ENCODE results near the gene KLF13.

KLF13 gene

GRCh38 chr15:31387479-31388118 is 61.0 kb downstream of the KLF13 start:
- DNase-seq = no peak

DNA sequence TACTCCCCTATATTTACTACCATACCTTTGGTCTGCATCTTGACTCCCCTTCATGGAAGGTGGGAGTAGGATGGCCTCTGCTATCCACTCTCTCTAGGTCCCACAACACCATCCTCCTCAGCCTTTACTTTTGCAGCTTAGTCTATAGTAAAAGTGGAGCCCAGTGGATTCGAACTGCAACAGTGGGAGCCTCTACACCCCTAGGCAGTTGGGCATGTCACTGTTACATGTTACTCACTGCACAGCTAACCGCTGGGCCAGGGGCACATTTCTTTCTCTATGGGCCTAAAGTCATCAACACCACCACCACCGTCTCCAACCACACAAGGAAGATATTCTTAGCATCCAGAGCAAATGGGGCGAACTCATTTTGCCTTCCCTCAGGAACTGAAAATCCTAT is 62.9 kb downstream of the KLF13 start:
- DNase-seq = no peak

- no peak for DNase-seq
Observed at GRCh38 chr15:31390029-31390428, 63.4 kb downstream of the KLF13 start.

- no peak for DNase-seq
Observed at GRCh38 chr15:31390777-31391486, 64.3 kb downstream of the KLF13 start.

- DNase-seq = no peak
Observed at GRCh38 chr15:31391687-31392671, 65.3 kb downstream of the KLF13 start.

GRCh38 chr15:31392761-31393401 is 66.2 kb downstream of the KLF13 start:
- no peak for DNase-seq

DNA sequence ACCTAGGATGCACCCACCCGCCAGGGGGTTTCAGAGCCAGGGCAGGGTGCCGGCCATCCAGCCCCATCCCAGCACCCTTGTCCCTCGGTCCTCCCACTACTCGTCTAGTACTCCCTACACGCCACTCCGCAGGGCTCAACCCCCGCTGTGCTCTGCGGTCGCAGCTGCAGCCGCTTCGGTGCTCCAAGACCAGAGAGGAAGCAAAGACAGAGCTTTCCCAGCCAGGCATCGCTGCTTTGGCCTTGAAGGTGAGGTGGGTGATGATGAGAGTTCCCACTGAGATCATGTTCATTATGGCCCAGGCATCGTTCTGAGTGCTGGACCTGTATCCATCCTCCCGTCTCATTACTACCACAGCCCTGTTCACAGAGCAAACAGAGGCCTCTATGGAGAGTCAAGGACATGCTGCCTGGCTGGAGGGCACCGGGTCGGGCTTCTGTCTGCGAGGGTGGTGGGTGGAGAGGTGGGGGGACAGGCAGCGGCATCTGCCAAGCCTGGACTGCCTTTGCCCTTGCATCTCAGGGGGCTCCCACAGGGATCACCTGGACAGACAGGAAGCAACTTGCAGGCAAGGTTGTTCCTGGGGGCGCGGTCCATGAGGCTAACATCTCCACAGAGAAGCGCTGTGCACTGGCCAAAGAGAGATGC is 66.9 kb downstream of the KLF13 start:
- DNase-seq = no peak

DNA sequence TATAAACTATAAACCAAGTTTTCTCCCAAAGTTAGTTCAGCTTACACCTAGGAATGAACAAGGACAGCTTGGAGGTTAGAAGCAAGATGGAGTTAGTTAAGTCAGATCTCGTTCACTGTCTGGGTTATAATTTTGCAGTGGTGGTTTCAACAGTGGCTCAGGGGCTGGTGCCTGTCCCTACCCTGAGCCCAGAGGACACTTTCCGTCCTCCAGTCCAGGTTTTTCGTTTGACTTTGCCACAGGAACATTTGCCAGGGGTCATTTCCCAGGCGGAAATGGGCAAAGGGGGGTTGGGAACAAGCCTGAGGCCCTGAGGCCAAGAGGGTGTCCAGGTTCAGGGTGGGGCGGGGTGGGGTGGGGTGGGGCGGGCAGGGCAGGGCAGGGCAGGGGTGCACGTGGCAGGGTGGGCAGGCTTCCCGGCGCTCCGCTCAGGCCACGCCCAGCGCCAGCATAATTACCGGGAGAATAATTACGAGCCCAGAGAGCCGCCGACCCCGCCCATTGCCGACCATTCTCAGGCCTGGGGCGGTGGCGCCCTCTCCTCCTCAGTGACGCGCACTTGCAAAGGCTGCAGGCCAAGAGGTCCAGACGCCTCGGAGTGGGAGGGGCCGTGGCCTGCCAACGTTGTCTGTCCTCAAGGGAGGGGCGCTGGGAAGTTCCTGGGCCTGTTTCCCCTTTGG is 70.4 kb downstream of the KLF13 start:
- peak; percentile 64 for DNase-seq

GRCh38 chr15:31397851-31398661 is 71.4 kb downstream of the KLF13 start:
- DNase-seq = no peak

GRCh38 chr15:31398677-31399301 is 72.2 kb downstream of the KLF13 start:
- DNase-seq = no peak

GRCh38 chr15:31399544-31400171 is 73.0 kb downstream of the KLF13 start:
- DNase-seq = no peak

GRCh38 chr15:31400222-31400927 is 73.7 kb downstream of the KLF13 start:
- DNase-seq = no peak

DNA sequence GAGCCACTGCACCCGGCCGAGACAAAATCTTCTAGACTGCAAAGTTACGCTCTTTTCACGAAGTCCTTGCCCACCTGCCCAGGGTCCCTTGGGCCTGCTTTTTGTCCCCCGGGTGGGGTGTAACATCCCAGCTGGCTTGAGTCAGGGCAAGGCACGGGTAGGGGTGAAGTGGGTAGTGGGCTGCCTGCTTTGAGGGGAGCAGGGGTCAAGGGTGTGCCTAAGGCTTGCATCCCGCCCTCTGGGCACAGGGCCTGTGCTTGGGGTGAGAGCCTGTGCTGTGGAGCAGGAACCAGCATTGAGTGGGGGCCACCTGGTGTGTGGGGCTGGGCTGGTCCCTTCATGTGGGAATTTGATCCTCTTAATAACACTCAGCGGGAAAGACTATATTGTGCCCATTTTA is 74.6 kb downstream of the KLF13 start:
- DNase-seq = no peak

GRCh38 chr15:31402003-31402402 is 75.4 kb downstream of the KLF13 start:
- DNase-seq = no peak

DNA sequence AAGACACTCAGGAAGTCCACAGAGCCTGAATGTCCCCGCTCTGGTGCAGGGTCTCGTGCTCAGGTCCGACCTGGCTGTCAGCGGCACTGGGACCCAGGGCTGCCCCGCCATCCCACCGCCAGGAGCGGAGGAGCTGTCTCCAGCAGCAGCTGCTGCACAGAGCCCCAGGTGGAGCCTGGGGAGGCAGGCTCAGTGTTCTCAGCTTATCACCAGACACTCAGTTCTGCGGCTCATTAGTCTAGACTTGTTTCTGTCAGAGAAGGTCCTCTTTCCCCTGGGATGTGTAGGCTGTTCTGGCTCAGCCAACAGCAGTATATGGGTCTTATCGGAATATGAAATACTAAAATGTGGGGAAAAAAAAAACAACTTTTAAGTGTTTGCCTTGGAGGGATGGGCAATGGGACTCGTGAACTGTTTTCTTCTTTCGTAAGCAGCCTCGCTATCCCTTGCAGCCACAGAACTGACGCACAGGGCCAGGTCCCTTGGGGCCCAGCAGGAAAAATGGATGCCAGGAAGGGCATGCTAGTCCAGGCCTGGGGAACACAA is 75.9 kb downstream of the KLF13 start:
- no peak for DNase-seq

DNA sequence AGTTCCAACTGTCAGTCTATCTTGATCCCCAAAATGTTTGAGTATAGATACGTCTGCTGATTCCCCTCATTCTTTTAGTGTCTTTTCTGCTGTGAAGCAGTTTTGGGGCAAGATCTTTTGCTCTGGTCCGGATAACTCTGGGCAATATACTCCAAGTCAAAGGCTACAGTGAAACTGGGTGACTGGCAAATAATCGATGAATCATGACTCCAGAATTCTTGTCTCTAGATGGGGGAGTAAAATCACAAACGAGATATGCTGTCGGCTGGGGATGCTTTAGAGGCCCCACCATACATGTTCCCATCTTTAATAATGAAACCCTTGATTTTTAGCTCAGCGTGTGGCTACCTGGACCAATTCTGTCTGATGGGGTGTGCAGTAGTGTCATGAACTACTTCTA is 76.5 kb downstream of the KLF13 start:
- no peak for DNase-seq

DNA sequence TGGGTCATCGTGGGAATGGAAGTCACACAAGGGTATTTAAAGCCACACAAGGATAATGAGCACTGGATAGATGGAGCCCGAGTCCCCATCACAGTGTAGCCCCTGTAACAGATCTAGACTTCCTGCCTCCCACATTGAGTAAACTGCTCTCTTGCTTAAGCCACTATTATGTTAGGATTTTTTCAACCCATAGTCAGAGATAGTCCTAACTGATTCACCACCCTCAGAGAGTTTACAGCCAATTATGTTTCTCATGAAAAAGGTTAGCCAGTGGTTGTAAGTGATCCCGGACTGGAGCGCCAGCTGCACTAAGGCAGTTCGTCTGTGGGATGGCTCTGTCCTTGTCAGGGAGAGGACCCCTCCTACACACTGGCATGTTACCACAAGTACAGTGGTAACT is 77.0 kb downstream of the KLF13 start:
- no peak for DNase-seq

DNA sequence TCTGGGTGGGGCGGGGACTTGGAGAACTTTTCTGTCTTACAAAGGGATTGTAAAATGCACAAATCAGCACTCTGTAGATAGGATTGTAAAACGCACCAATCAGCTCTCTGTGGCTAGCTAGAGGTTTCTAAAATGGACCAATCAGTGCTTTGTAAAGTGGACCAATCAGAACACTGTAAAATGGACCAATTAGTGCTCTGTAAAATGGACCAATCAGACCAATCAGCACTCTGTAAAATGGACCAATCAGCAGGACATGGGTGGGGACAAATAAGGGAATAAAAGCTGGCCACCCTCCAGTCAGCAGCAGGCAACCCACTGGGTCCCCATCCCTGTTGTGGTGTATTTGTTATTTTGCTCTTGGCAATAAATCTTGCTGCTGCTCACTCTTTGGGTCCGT is 77.7 kb downstream of the KLF13 start:
- no peak for DNase-seq

All from NCI-H510A (cell line).